Thoracic aorta (tissue), 2 donors: ENCODE results near the gene HAUS7. TPM values are rescaled to one million over a fixed set of nuclear protein-coding genes. Genes with fewer than 3 reads are reported as not detected.

ENCODE experiments used
- ATAC-seq: fragments of 150-250 bp; one replicate; pipeline ENCODE4 v1.8.0; 2017; ENCODE audit warnings: low read depth; ENCODE audit not compliant: insufficient number of reproducible peaks, low FRiP score
- DNase-seq: peaks from one replicate; pipeline ENCODE4 v3.0.0-alpha.2; 2020; ENCODE audit warnings: low spot score
- H3K27ac ChIP-seq, 2 donors: fragments of 200-600 bp; sonication (generic); 1 replicate in 1 of 2; 2 replicates in 1 of 2; pipeline ENCODE4 v1.5.1; 2016; ENCODE audit warnings: mild to moderate bottlenecking in 2 of 2, moderate library complexity in 2 of 2
- H3K27me3 ChIP-seq: fragments of 200-600 bp; sonication (generic); replicated peaks from 2 replicates; pipeline ENCODE4 v1.6.0; 2016; ENCODE audit warnings: mild to moderate bottlenecking; ENCODE audit not compliant: insufficient read depth
- H3K36me3 ChIP-seq: fragments of 200-600 bp; sonication (generic); one replicate; pipeline ENCODE4 v1.5.1; 2016
- H3K4me1 ChIP-seq, 2 donors: fragments of 200-600 bp; sonication (generic); 1 replicate in 1 of 2; 2 replicates in 1 of 2; pipeline versions ENCODE4 v1.5.1 to v1.6.0; 2016; ENCODE audit warnings: low read depth in 2 of 2, mild to moderate bottlenecking in 1 of 2; ENCODE audit not compliant: control insufficient read depth in 1 of 2
- H3K4me3 ChIP-seq: fragments of 200-600 bp; sonication (generic); 2 replicates; pipeline ENCODE4 v1.5.1; 2016; ENCODE audit warnings: mild to moderate bottlenecking
- H3K9me3 ChIP-seq: fragments of 200-600 bp; sonication (generic); 2 replicates; pipeline ENCODE4 v1.5.1; 2016
- CTCF ChIP-seq: fragments of 200-600 bp; sonication (generic); IDR thresholded peaks from one replicate; pipeline ENCODE4 v1.5.1; 2019; ENCODE audit warnings: antibody characterized with exemption
- total RNA-seq, 2 donors: library from RNA; depleted of rRNA; stranded (reverse); fragments of >200 nt; gene quantifications; one replicate each; pipeline versions ENCODE4 v1.1.0 to v1.2.3, GENCODE V29; 2016

The HAUS7 gene
- total RNA-seq, 2 donors from 2014 or later = 111 TPM

- Histone ChIP-seq H3K9me3 (no peaks in the 10 kb centered on the region), H3K4me3 (peak overlapping the region; percentile 50), H3K4me1 (peaks cover 15 to 68% of the 10 kb centered on the region in 2 donors), H3K36me3 (no peaks in the 10 kb centered on the region), H3K27me3 (no peaks in the 10 kb centered on the region), H3K27ac (peak overlapping the region; percentile 87 to 92)
- TF ChIP-seq CTCF = no peak
- DNase-seq = no peak
- ATAC-seq = no peak
Measured at GRCh38 chrX:153475271-153475670, 4.9 kb upstream of the HAUS7 start.

- Histone ChIP-seq H3K27me3 (no peaks in the 10 kb centered on the region), H3K9me3 (no peaks in the 10 kb centered on the region), H3K4me1 (peaks cover 15 to 71% of the 10 kb centered on the region in 2 donors), H3K27ac (peak overlapping the region; percentile 87 to 92), H3K4me3 (peak overlapping the region; percentile 50), H3K36me3 (no peaks in the 10 kb centered on the region)
- DNase-seq (peak; percentile 60), ATAC-seq (no peak)
- TF ChIP-seq CTCF = no peak
Measured at GRCh38 chrX:153474718-153475117, 4.3 kb upstream of the HAUS7 start.

GRCh38 chrX:153474266-153474665 is 3.9 kb upstream of the HAUS7 start:
- peaks cover 15 to 75% of the 10 kb centered on the region in 2 donors for H3K4me1 ChIP-seq
- H3K4me3 ChIP-seq = no peak overlapping the region
- no peaks in the 10 kb centered on the region for H3K9me3 ChIP-seq
- TF ChIP-seq CTCF = no peak
- H3K36me3 ChIP-seq = no peaks in the 10 kb centered on the region
- ATAC-seq (no peak), DNase-seq (no peak)
- no peaks in the 10 kb centered on the region for H3K27me3 ChIP-seq
- H3K27ac ChIP-seq = peak overlapping the region; percentile 53 to 76

GRCh38 chrX:153473126-153473525 is 2.8 kb upstream of the HAUS7 start:
- ATAC-seq = no peak
- Histone ChIP-seq H3K9me3 (no peaks in the 10 kb centered on the region), H3K36me3 (no peaks in the 10 kb centered on the region), H3K27ac (peak overlapping the region; percentile 68 to 76), H3K27me3 (no peaks in the 10 kb centered on the region), H3K4me3 (no peak overlapping the region), H3K4me1 (peaks cover 15 to 71% of the 10 kb centered on the region in 2 donors)
- TF ChIP-seq CTCF = no peak
- no peak for DNase-seq

- peaks cover 11 to 58% of the 10 kb centered on the region in 2 donors for H3K4me1 ChIP-seq
- no peaks in the 10 kb centered on the region for H3K27me3 ChIP-seq
- no peak for ATAC-seq
- peak overlapping the region; percentile 56 to 64 for H3K27ac ChIP-seq
- H3K4me3 ChIP-seq = no peak overlapping the region
- no peaks in the 10 kb centered on the region for H3K36me3 ChIP-seq
- TF ChIP-seq CTCF = no peak
- no peaks in the 10 kb centered on the region for H3K9me3 ChIP-seq
- no peak for DNase-seq
Measured at GRCh38 chrX:153471663-153472280, 1.4 kb upstream of the HAUS7 start.
